Astrocyte (in vitro differentiated cells and primary cell): Measurements from ENCODE around the gene CACNA1B. TPM values are rescaled to one million over a fixed set of nuclear protein-coding genes. Genes with fewer than 3 reads are reported as not detected.

Experiments
- DNase-seq: peaks from one replicate; pipeline ENCODE4 v3.0.0-alpha.2; 2010; ENCODE audit warnings: low read depth
- FAIRE-seq: peaks from 2 replicates; lab custom pipeline; 2011; peaks lifted over from hg19 to GRCh38; lab: Jason Lieb, UNC
- H2AFZ ChIP-seq: 2 replicates; pipeline ENCODE4 v1.6.0; 2012; ENCODE audit warnings: low read depth, low read length, inconsistent platforms
- H3K27ac ChIP-seq: 2 replicates; pipeline ENCODE4 v1.5.1; 2011; ENCODE audit warnings: low read depth, low read length, inconsistent platforms
- H3K27me3 ChIP-seq: 2 replicates; pipeline ENCODE4 v1.6.0; 2011; ENCODE audit warnings: low read length, inconsistent platforms; ENCODE audit not compliant: insufficient read depth
- H3K36me3 ChIP-seq: 2 replicates; pipeline ENCODE4 v1.5.1; 2011; ENCODE audit warnings: low read length, inconsistent platforms; ENCODE audit not compliant: insufficient read depth
- H3K4me1 ChIP-seq: 2 replicates; pipeline ENCODE4 v1.5.1; 2011; ENCODE audit warnings: low read length, inconsistent platforms; ENCODE audit not compliant: insufficient read depth
- H3K4me2 ChIP-seq: 2 replicates; pipeline ENCODE4 v1.6.0; 2012; ENCODE audit warnings: low read length, inconsistent platforms
- H3K4me3 ChIP-seq: 2 replicates; pipeline ENCODE4 v1.5.1; 2011; ENCODE audit warnings: low read depth, mild to moderate bottlenecking, low read length, inconsistent platforms; ENCODE audit not compliant: insufficient read depth
- H3K79me2 ChIP-seq: 2 replicates; pipeline ENCODE4 v1.6.0; 2012; ENCODE audit warnings: mild to moderate bottlenecking, low read length, inconsistent platforms; ENCODE audit not compliant: insufficient read depth
- H3K9ac ChIP-seq: 2 replicates; pipeline ENCODE4 v1.6.0; 2012; ENCODE audit warnings: mild to moderate bottlenecking, low read length, inconsistent platforms
- H3K9me3 ChIP-seq: 2 replicates; pipeline ENCODE4 v1.5.1; 2012; ENCODE audit warnings: low read depth, mild to moderate bottlenecking, low read length, inconsistent platforms; ENCODE audit not compliant: insufficient read depth
- H4K20me1 ChIP-seq: 2 replicates; pipeline ENCODE4 v1.6.0; 2012; ENCODE audit warnings: low read length, inconsistent platforms; ENCODE audit not compliant: insufficient read depth
- H3K27ac Mint-ChIP-seq: one replicate; pipeline ENCODE4 v1.8.0; 2021; ENCODE audit warnings: mild to moderate bottlenecking, mixed read lengths; ENCODE audit not compliant: unreplicated experiment
- H3K27me3 Mint-ChIP-seq: one replicate; pipeline ENCODE4 v1.8.0; 2021; ENCODE audit warnings: low read depth, mixed read lengths; ENCODE audit not compliant: unreplicated experiment
- H3K36me3 Mint-ChIP-seq: one replicate; pipeline ENCODE4 v1.8.0; 2021; ENCODE audit warnings: low read depth, mixed read lengths; ENCODE audit not compliant: unreplicated experiment
- H3K4me1 Mint-ChIP-seq: one replicate; pipeline ENCODE4 v1.8.0; 2021; ENCODE audit warnings: low read depth, mixed read lengths; ENCODE audit not compliant: unreplicated experiment
- H3K4me3 Mint-ChIP-seq: one replicate; pipeline ENCODE4 v1.8.0; 2021; ENCODE audit warnings: mild to moderate bottlenecking, moderate library complexity, mixed read lengths; ENCODE audit not compliant: unreplicated experiment
- H3K9me3 Mint-ChIP-seq: one replicate; pipeline ENCODE4 v1.8.0; 2021; ENCODE audit warnings: mild to moderate bottlenecking, mixed read lengths; ENCODE audit not compliant: unreplicated experiment
- CTCF ChIP-seq: IDR thresholded peaks from 2 replicates; pipeline ENCODE4 v1.5.1; 2011; ENCODE audit warnings: low read depth, mild to moderate bottlenecking, inconsistent platforms, low read length, moderate library complexity; ENCODE audit not compliant: insufficient read depth
- EZH2 ChIP-seq: IDR thresholded peaks from 2 replicates; pipeline ENCODE4 v1.6.1; 2012; ENCODE audit warnings: mild to moderate bottlenecking, low read length, inconsistent platforms; ENCODE audit not compliant: insufficient read depth
- total RNA-seq: library from RNA; stranded (reverse); gene quantifications from 2 replicates; pipeline ENCODE4 v1.2.1, GENCODE V29; 2021

Gene CACNA1B
- total RNA-seq, 1 donor from 2014 or later, result 3.1 TPM

- Histone ChIP-seq H3K4me3 (no peak overlapping the region), H3K9me3 (peaks cover 2% of the 10 kb centered on the region), H4K20me1 (no peaks in the 10 kb centered on the region), H3K4me2 (no peak overlapping the region), H3K36me3 (no peaks in the 10 kb centered on the region), H3K4me1 (no peaks in the 10 kb centered on the region), H3K27me3 (no peaks in the 10 kb centered on the region), H3K79me2 (no peaks in the 10 kb centered on the region), H2AFZ (no peak overlapping the region), H3K9ac (no peak overlapping the region), H3K27ac (no peak overlapping the region)
- Mint-ChIP-seq H3K36me3 (peaks cover 6% of the 10 kb centered on the region), H3K4me3 (no peak overlapping the region), H3K27me3 (peaks cover 14% of the 10 kb centered on the region), H3K9me3 (peaks cover 5% of the 10 kb centered on the region), H3K27ac (no peak overlapping the region), H3K4me1 (no peaks in the 10 kb centered on the region)
- FAIRE-seq (no peak), DNase-seq (no peak)
- TF ChIP-seq CTCF (no peak), EZH2 (no peak)
Observed at GRCh38 chr9:137955224-137955570, 77.6 kb downstream of the CACNA1B start.

- H3K4me3 ChIP-seq, result no peak overlapping the region
- no peaks in the 10 kb centered on the region for H3K36me3 ChIP-seq
- H3K9ac ChIP-seq, result no peak overlapping the region
- no peak overlapping the region for H3K27ac ChIP-seq
- H3K4me1 ChIP-seq, result no peaks in the 10 kb centered on the region
- no peaks in the 10 kb centered on the region for H3K27me3 ChIP-seq
- no peak for TF ChIP-seq CTCF
- no peak for TF ChIP-seq EZH2
- no peak for FAIRE-seq
- Mint-ChIP-seq H3K36me3 (peaks cover 6% of the 10 kb centered on the region), H3K27me3 (peaks cover 14% of the 10 kb centered on the region), H3K9me3 (peaks cover 2% of the 10 kb centered on the region), H3K4me3 (no peak overlapping the region), H3K4me1 (no peaks in the 10 kb centered on the region), H3K27ac (no peak overlapping the region)
- H4K20me1 ChIP-seq, result no peaks in the 10 kb centered on the region
- peaks cover 5% of the 10 kb centered on the region for H3K9me3 ChIP-seq
- no peaks in the 10 kb centered on the region for H3K79me2 ChIP-seq
- no peak for DNase-seq
- no peak overlapping the region for H2AFZ ChIP-seq
- no peak overlapping the region for H3K4me2 ChIP-seq
Observed at GRCh38 chr9:137955586-137955985, 78.0 kb downstream of the CACNA1B start.

DNA sequence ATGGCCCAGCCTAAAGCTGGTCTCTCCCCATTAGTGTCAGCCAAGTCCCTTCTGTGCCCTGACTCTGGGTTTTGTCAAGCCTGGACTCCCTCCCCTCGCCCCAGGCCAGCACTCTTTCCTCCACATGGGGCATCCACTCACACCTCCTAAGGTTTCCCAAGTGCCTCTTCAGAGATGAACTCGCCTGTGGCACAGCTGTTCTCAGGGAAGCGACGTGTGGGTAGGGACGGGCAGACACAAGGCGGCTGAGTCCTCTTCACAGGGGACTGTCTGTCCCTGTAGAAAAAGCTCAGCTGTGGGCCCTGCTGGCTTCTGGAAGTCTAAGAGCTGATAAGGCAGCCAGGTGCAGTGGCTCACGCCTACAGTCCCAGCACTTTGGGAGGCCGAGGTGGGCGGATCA lies 78.5 kb downstream of the CACNA1B start:
- H3K27me3 ChIP-seq, result no peaks in the 10 kb centered on the region
- H3K4me3 Mint-ChIP-seq, result no peak overlapping the region
- peaks cover 5% of the 10 kb centered on the region for H3K36me3 Mint-ChIP-seq
- peaks cover 2% of the 10 kb centered on the region for H3K9me3 Mint-ChIP-seq
- H3K36me3 ChIP-seq, result no peaks in the 10 kb centered on the region
- H3K4me1 Mint-ChIP-seq, result no peaks in the 10 kb centered on the region
- H3K79me2 ChIP-seq, result no peaks in the 10 kb centered on the region
- H3K4me2 ChIP-seq, result no peak overlapping the region
- H3K27ac ChIP-seq, result no peak overlapping the region
- no peaks in the 10 kb centered on the region for H3K4me1 ChIP-seq
- H3K9me3 ChIP-seq, result peaks cover 6% of the 10 kb centered on the region
- no peak overlapping the region for H2AFZ ChIP-seq
- H3K27ac Mint-ChIP-seq, result no peak overlapping the region
- H3K4me3 ChIP-seq, result no peak overlapping the region
- FAIRE-seq (no peak), DNase-seq (no peak)
- no peak for TF ChIP-seq EZH2
- TF ChIP-seq CTCF, result no peak
- no peaks in the 10 kb centered on the region for H4K20me1 ChIP-seq
- H3K27me3 Mint-ChIP-seq, result peaks cover 10% of the 10 kb centered on the region
- no peak overlapping the region for H3K9ac ChIP-seq
